ENCODE measurements around the gene INPP5A. TPM values are rescaled to one million over a fixed set of nuclear protein-coding genes. Genes with fewer than 3 reads are reported as not detected.
"Not testable (repeated sequence)": the region's sequence is repeated elsewhere in the genome, so short reads cannot be mapped to it uniquely, and the experiment has no call there.

INPP5A gene
- total and polyA plus RNA-seq, 10 of the 15 experiments (the other 5 are each of a cell fraction or from before 2014, with no cell fraction given) = 0.52 to 15.0 (median 6.3) TPM

GRCh38 chr10:132671228-132672154 is 133.9 kb downstream of the INPP5A start:
- ChIA-PET POLR2A (no interaction called here), RAD21 (ENCODE audit: unreplicated experiment) (no interaction called here), SMC1A (ENCODE audit: uncharacterized antibody, unreplicated experiment) (no interaction called here), CTCF (no interaction called here)
- no peaks in the 10 kb centered on the region; a peak in 2 of 4 replicates for H3K36me3 ChIP-seq (ENCODE audit: control insufficient read depth in 2 of 2, insufficient read depth in 2 of 2, low read length in 1 of 2)
- ATAC-seq (no peak), DNase-seq (ENCODE audit: low read depth, low spot score) (no peak), FAIRE-seq (no peak)
- no peaks in the 10 kb centered on the region for H3K4me1 ChIP-seq (ENCODE audit: control insufficient read depth, insufficient read depth, low read length)
- H3K4me2 ChIP-seq (ENCODE audit: control insufficient read depth, insufficient read depth) = no peak overlapping the region
- H4K20me1 ChIP-seq (ENCODE audit: control insufficient read depth, insufficient read depth) = no peaks in the 10 kb centered on the region
- WGBS (ENCODE audit: insufficient coverage, insufficient replicate concordance, low lambda C conversion rate, missing lambda C conversion rate) = 82% methylated on average over 13 of the region's 25 CpGs
- BruUV-seq (replicated peaks) = no TSS peak
- H3K9me3 ChIP-seq (replicated peaks; ENCODE audit: control insufficient read depth, insufficient read depth, low read length) = no peaks in the 10 kb centered on the region
- H2AFZ ChIP-seq (ENCODE audit: control insufficient read depth, low read depth, low read length) = no peak overlapping the region
- TF ChIP-seq ATF2 (IDR thresholded peaks at IDR 0.05; ENCODE audit: low read length) = no peak
- no peak for TF ChIP-seq KDM1A (IDR thresholded peaks at IDR 0.05; ENCODE audit: borderline replicate concordance)
- TF ChIP-seq, protein P1, sequence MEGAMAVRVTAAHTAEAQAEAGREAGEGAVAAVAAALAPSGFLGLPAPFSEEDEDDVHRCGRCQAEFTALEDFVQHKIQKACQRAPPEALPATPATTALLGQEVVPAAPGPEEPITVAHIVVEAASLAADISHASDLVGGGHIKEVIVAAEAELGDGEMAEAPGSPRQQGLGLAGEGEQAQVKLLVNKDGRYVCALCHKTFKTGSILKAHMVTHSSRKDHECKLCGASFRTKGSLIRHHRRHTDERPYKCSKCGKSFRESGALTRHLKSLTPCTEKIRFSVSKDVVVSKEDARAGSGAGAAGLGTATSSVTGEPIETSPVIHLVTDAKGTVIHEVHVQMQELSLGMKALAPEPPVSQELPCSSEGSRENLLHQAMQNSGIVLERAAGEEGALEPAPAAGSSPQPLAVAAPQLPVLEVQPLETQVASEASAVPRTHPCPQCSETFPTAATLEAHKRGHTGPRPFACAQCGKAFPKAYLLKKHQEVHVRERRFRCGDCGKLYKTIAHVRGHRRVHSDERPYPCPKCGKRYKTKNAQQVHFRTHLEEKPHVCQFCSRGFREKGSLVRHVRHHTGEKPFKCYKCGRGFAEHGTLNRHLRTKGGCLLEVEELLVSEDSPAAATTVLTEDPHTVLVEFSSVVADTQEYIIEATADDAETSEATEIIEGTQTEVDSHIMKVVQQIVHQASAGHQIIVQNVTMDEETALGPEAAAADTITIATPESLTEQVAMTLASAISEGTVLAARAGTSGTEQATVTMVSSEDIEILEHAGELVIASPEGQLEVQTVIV (IDR thresholded peaks at IDR 0.05; ENCODE audit: borderline replicate concordance, partially characterized antibody) = no peak
- TF ChIP-seq ZNF384 (IDR thresholded peaks at IDR 0.05; ENCODE audit: borderline replicate concordance, low read depth, low read length) = no peak
- no peak for TF ChIP-seq EED (IDR thresholded peaks at IDR 0.05; ENCODE audit: low read depth)
- TF ChIP-seq MEF2B (IDR thresholded peaks at IDR 0.05; ENCODE audit: partially characterized antibody, poor library complexity, severe bottlenecking) = no peak
- TF ChIP-seq RBBP5 (conservative IDR thresholded peaks at IDR 0.05) = no peak
- TF ChIP-seq RCOR1 (conservative IDR thresholded peaks at IDR 0.05; ENCODE audit: low read depth, low read length) = no peak
- TF ChIP-seq HCFC1 (IDR thresholded peaks at IDR 0.05; ENCODE audit: low read length) = no peak
- TF ChIP-seq, protein P2, sequence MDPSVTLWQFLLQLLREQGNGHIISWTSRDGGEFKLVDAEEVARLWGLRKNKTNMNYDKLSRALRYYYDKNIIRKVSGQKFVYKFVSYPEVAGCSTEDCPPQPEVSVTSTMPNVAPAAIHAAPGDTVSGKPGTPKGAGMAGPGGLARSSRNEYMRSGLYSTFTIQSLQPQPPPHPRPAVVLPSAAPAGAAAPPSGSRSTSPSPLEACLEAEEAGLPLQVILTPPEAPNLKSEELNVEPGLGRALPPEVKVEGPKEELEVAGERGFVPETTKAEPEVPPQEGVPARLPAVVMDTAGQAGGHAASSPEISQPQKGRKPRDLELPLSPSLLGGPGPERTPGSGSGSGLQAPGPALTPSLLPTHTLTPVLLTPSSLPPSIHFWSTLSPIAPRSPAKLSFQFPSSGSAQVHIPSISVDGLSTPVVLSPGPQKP (IDR thresholded peaks at IDR 0.05; ENCODE audit: low read depth, low read length) = no peak
- TF ChIP-seq CBX3 (IDR thresholded peaks at IDR 0.05; ENCODE audit: borderline replicate concordance, low read depth) = no peak
- intact Hi-C loops (cut with micrococcal nuclease; ENCODE audit: unreplicated experiment) = no loop called here
- no peak overlapping the region for H3K27ac ChIP-seq (ENCODE audit: control insufficient read depth, insufficient read depth)
- no peaks in the 10 kb centered on the region for H3K79me2 ChIP-seq (ENCODE audit: control insufficient read depth, insufficient read depth, low read length)
- H3K27me3 ChIP-seq (replicated peaks in 1 of 2; ENCODE audit: control insufficient read depth in 2 of 2, insufficient read depth in 2 of 2, low read length in 1 of 2) = no peaks in the 10 kb centered on the region
- in situ Hi-C loops (cut with MboI) = no loop called here
- no peak overlapping the region for H3K4me3 ChIP-seq
- H3K9ac ChIP-seq (ENCODE audit: control insufficient read depth, insufficient read depth, low read length) = no peak overlapping the region

DNA sequence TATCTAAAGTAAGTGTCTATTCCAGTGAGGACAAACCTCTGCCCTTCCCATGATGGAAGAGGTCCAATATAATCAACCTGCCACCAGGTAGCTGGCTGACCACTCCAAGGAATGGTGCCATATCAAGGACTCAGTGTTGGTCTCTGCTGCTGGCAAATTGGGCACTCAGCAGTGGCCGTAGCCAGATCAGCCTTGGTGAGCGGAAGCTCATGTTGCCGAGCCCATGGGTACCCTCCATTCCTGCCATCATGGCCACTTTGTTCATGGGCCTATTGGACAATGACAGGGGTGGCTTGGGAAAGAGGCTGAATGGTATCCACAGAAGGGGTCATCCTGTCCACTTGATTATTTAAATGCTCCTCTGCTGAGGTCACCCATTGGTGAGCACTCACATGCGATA is 136.2 kb downstream of the INPP5A start:
- H4K20me1 ChIP-seq (ENCODE audit: control insufficient read depth, insufficient read depth); POLR2A ChIA-PET; BruUV-seq (replicated peaks); ATAC-seq; intact Hi-C loops (cut with micrococcal nuclease; ENCODE audit: unreplicated experiment); H3K36me3 ChIP-seq (ENCODE audit: control insufficient read depth in 2 of 2, insufficient read depth in 2 of 2, low read length in 1 of 2); H3K4me2 ChIP-seq (ENCODE audit: control insufficient read depth, insufficient read depth); H2AFZ ChIP-seq (ENCODE audit: control insufficient read depth, low read depth, low read length); H3K9me3 ChIP-seq (replicated peaks; ENCODE audit: control insufficient read depth, insufficient read depth, low read length); RAD21 ChIA-PET (ENCODE audit: unreplicated experiment); H3K27me3 ChIP-seq (replicated peaks in 1 of 2; ENCODE audit: control insufficient read depth in 2 of 2, insufficient read depth in 2 of 2, low read length in 1 of 2); H3K27ac ChIP-seq (ENCODE audit: control insufficient read depth, insufficient read depth); SMC1A ChIA-PET (ENCODE audit: uncharacterized antibody, unreplicated experiment); H3K79me2 ChIP-seq (ENCODE audit: control insufficient read depth, insufficient read depth, low read length); CTCF ChIA-PET; in situ Hi-C loops (cut with MboI); DNase-seq (ENCODE audit: low read depth, low spot score); FAIRE-seq; H3K9ac ChIP-seq (ENCODE audit: control insufficient read depth, insufficient read depth, low read length); H3K4me3 ChIP-seq; H3K4me1 ChIP-seq (ENCODE audit: control insufficient read depth, insufficient read depth, low read length): not testable (repeated sequence)
- 95% methylated on average over 4 of the region's 4 CpGs for whole genome bisulfite sequencing (ENCODE audit: insufficient coverage, insufficient replicate concordance, low lambda C conversion rate, missing lambda C conversion rate)

Measured in GM12878 (cell line).